ENCODE data around the gene GSS.

GRCh38 chr20:34995696-34996095 is 40.1 kb upstream of the GSS start:
- no peak for TF ChIP-seq POLR2A (IDR thresholded peaks at IDR 0.05)
- TF ChIP-seq CTCF (IDR thresholded peaks at IDR 0.05), result no peak
- TF ChIP-seq POLR2AphosphoS5 (IDR thresholded peaks at IDR 0.05), result no peak

All from upper lobe of left lung (tissue), 4 donors.